Right atrium auricular region (tissue), 2 donors: ENCODE data around the gene FGG. TPM values are rescaled to one million over a fixed set of nuclear protein-coding genes. Genes with fewer than 3 reads are reported as not detected.

ENCODE experiments used
- DNase-seq: peaks from one replicate; pipeline ENCODE4 v3.0.0-alpha.2; 2019; ENCODE audit warnings: low spot score
- H3K27ac ChIP-seq, 2 donors: fragments of 200-600 bp; sonication (generic); 1 replicate in 1 of 2; 2 replicates in 1 of 2; pipeline ENCODE4 v1.5.1; 2016 to 2019
- H3K27me3 ChIP-seq, 2 donors: fragments of 200-600 bp; sonication (generic); one replicate each; pipeline versions ENCODE4 v1.5.1 to v1.6.0; 2017 to 2019
- H3K36me3 ChIP-seq: fragments of 200-600 bp; sonication (generic); one replicate; pipeline ENCODE4 v1.5.1; 2016
- H3K4me1 ChIP-seq, 2 donors: fragments of 200-600 bp; sonication (generic); one replicate each; pipeline versions ENCODE4 v1.5.1 to v1.6.0; 2017 to 2019
- H3K4me3 ChIP-seq, 2 donors: fragments of 200-600 bp; sonication (generic); 1 replicate in 1 of 2; 2 replicates in 1 of 2; pipeline ENCODE4 v1.5.1; 2017 to 2019; ENCODE audit warnings: mild to moderate bottlenecking in 1 of 2, moderate library complexity in 1 of 2
- H3K9me3 ChIP-seq, 2 donors: fragments of 200-600 bp; sonication (generic); one replicate each; pipeline ENCODE4 v1.5.1; 2019
- total RNA-seq, 2 donors: library from RNA; depleted of rRNA; stranded (reverse); fragments of >200 nt; gene quantifications; one replicate each; pipeline ENCODE4 v1.1.0, GENCODE V29; 2016
- TF ChIP-seq, protein P1 (sequence below), 2 donors: fragments of 200-600 bp; sonication (generic); IDR thresholded peaks; one replicate each; pipeline ENCODE4 v1.5.1; 2019; ENCODE audit warnings: antibody characterized with exemption in 2 of 2

The FGG gene
- not detected for total RNA-seq

DNA sequence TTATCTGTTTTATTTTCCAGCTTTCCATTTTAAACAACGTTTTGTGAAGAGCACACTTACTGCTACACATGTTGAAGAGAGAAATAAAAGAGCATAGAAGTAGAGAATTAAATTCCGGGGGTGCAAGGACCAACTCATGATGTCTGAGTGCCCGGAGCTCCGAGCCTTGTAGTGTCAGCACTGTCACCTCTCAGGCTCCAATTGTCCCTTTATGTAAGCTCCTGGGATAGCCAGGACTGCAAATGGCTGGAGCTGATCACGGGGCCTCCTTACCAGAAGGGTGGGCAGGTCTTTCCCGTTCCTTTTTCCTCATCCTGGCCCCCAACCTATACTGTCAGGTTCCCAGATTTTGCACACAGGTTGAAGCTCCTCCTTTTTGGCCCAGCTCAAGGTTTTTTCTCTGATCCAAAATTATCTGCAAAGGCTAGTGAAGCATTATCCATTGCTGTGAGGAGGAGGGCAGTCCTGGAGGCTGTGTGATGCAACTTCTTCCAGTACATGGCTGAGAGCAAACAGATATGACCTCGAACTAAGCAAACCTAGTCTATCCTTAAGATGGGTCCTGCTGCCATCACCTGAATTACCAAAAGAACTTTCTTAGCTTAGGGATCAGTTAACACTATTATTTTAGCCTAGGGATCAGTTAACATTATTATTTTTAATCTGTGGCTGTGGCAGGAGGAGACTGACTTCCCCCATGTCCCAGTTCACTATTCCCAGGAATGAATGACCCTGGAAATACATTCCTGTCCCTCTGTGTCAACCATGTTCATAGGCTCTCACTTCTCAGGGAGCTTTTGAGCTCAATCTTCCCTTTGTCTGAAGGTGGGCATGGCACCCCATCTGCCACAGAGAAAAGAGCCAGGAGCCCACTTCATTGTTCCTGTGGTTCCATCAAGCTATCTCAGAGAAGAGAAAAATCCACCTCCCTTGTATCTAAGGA, at the start of gene FGG:
FGG (minus strand) TSS at position 185 of the 943 bp plus-strand sequence; CDS start at position 138, 47 bp downstream.
- no peak for DNase-seq
- Histone ChIP-seq H3K4me1 (no peaks in the 10 kb centered on the region), H3K36me3 (no peaks in the 10 kb centered on the region), H3K4me3 (no peak within 1 kb of the TSS), H3K27ac (no peak within 1 kb of the TSS), H3K27me3 (no peaks in the 10 kb centered on the region), H3K9me3 (no peaks in the 10 kb centered on the region)
- TF ChIP-seq, protein P1, sequence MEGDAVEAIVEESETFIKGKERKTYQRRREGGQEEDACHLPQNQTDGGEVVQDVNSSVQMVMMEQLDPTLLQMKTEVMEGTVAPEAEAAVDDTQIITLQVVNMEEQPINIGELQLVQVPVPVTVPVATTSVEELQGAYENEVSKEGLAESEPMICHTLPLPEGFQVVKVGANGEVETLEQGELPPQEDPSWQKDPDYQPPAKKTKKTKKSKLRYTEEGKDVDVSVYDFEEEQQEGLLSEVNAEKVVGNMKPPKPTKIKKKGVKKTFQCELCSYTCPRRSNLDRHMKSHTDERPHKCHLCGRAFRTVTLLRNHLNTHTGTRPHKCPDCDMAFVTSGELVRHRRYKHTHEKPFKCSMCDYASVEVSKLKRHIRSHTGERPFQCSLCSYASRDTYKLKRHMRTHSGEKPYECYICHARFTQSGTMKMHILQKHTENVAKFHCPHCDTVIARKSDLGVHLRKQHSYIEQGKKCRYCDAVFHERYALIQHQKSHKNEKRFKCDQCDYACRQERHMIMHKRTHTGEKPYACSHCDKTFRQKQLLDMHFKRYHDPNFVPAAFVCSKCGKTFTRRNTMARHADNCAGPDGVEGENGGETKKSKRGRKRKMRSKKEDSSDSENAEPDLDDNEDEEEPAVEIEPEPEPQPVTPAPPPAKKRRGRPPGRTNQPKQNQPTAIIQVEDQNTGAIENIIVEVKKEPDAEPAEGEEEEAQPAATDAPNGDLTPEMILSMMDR (IDR thresholded peaks at IDR 0.05): no peak

DNA sequence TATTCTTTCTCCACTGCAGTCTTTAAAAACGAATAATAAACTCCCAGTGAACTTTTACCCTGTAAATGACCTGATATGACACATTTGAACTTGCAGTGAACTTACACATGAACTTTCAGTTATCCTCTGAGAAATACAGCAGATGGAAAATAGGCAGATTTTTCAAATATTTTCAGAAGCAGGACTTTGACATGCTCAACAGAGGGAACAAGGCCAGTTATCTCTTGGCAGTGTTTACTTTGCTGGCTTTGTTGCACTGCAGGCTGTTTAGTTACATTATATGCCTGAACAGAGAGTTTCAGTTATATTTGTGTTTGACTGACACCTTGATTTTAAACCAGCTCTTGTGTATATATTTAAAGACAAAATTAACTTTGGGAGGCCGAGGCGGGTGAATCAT, 47.6 kb upstream of the FGG start:
- no peak for DNase-seq
- Histone ChIP-seq H3K27ac (no peak overlapping the region), H3K4me1 (no peaks in the 10 kb centered on the region), H3K4me3 (no peak overlapping the region), H3K27me3 (no peaks in the 10 kb centered on the region), H3K9me3 (no peaks in the 10 kb centered on the region), H3K36me3 (no peaks in the 10 kb centered on the region)
- TF ChIP-seq, protein P1 (IDR thresholded peaks at IDR 0.05): no peak

DNA sequence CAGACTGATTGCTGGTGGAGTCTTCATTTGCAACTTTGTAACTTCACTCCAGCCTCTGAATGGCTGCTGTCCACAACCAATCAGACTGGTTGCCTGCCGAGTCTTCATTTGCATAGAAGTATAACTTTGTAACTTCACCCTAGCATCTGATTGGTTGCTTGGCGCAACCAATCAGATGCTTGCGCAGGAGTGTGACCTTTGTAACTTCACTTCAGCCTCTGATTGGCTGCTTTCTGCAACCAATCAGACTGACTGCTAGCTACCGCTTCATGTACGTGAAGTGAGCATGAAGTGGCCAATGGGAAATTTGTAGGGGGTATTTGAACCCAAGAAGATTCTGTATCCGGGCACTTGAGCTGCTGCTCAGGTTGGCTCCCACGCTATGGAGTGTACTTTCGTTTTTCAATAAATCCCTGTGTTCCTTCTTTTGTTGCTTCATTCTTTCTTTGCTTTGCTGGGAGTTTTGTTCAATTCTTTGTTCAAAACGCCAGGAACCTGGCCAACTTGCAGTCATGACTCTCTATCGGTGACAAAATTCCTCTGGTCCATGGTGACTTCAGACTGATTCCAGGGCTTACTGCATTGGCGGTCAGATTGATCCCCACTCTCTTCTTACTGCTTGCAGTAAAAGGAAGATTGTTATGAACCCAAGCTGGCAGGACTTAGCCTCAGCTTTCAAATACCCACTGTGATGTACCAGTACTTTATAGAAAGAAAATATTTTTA, 46.4 kb upstream of the FGG start:
- Histone ChIP-seq H3K9me3 (no peaks in the 10 kb centered on the region), H3K4me1 (no peaks in the 10 kb centered on the region), H3K27ac (no peak overlapping the region), H3K36me3 (no peaks in the 10 kb centered on the region), H3K27me3 (no peaks in the 10 kb centered on the region), H3K4me3 (peak overlapping the region in 1 of 2 donors; percentile 6)
- DNase-seq: no peak
- TF ChIP-seq, protein P1 (IDR thresholded peaks at IDR 0.05): no peak

DNA sequence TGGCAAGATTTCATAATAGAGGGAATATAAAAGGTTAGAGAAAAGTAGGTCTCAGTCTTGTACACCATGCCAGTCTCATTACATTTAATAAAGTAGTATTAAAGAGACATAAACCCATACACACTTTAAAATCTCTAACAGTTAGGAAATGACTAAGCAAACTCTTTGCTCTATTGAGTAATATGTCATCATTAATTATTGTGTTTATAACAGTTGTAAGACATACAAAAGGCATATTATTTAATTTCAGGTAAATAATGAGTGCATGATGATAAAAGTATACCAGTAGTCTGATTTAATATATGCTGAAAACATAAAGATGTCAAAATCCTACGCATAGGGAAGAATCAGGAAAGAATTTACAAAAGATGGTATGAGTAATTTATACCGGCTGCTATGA, 31.0 kb upstream of the FGG start:
- TF ChIP-seq, protein P1 (IDR thresholded peaks at IDR 0.05): no peak
- Histone ChIP-seq H3K9me3 (no peaks in the 10 kb centered on the region), H3K27me3 (no peaks in the 10 kb centered on the region), H3K4me3 (no peak overlapping the region), H3K36me3 (no peaks in the 10 kb centered on the region), H3K4me1 (no peaks in the 10 kb centered on the region), H3K27ac (no peak overlapping the region)
- DNase-seq: no peak

DNA sequence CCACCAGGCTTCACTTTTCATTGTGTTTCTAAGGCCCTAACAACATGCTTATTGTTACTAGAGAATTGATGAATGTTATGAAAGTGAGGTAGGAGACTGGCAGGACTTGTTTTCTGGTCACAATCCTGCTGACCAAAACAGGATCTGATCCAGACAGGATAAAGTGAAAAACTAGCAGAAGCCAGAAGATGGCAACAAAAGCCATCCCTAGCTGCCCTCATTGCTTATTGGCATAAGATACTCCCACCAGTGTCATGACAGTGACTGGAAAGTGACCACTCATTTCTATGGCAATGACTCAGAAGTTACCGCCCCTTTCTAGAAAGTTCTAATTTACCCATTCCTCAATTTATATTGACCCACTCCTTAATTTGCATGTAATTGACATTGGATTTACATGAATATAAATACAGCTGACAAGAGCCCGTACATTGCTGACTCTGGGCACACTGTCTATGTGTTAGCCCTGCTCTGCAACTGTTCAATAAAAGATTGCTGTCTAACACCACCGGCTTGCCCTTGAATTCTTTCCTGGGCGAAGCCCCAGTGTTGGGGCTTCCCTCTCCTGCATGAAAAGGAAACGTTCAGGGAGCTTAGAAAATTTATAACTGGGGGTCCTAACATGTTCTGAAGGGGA, 30.0 kb upstream of the FGG start:
- no peaks in the 10 kb centered on the region for H3K9me3 ChIP-seq
- TF ChIP-seq, protein P1 (IDR thresholded peaks at IDR 0.05): no peak
- H3K4me1 ChIP-seq: no peaks in the 10 kb centered on the region
- H3K27me3 ChIP-seq: no peaks in the 10 kb centered on the region
- no peaks in the 10 kb centered on the region for H3K36me3 ChIP-seq
- H3K27ac ChIP-seq: no peak overlapping the region
- no peak for DNase-seq
- H3K4me3 ChIP-seq: no peak overlapping the region
